Suprapubic skin (tissue), 3 donors: Measurements from ENCODE around the gene AGER.

Experiments used
- CTCF ChIP-seq, 2 donors: fragments of 200-600 bp in 1 of 2; fragments of 450-650 bp in 1 of 2; sonication (generic) in 1 of 2; IDR thresholded peaks; one replicate each; pipeline ENCODE4 v1.5.1; 2016 to 2019; ENCODE audit warnings: antibody characterized with exemption in 2 of 2, mild to moderate bottlenecking in 1 of 2, moderate library complexity in 1 of 2
- POLR2A ChIP-seq, 2 donors: fragments of 450-650 bp; IDR thresholded peaks; one replicate each; pipeline ENCODE4 v1.6.1; 2017; ENCODE audit warnings: antibody characterized with exemption in 2 of 2, mild to moderate bottlenecking in 2 of 2, moderate library complexity in 2 of 2

DNA sequence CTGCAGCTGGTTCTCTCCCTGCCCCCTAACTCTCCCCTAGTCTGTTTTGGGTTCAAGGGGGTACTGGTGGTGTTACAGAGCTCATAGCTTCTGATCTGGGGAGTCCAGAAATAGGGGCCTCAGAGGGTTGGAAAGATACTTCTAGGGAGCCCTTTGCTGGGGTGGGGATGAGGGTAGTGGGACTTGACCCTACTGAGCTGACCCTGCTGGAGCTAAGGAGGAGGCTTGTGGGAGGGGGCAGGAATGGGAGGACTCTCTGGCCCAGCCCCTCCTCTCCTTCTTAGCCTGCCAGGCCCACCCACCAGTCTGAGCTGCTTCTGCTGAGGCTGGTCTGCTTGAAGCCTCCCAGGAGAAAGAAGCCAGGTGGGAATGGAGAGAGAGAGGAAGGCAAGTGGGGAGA is 19.8 kb downstream of the AGER start, which contains the start of gene EGFL8:
- TF ChIP-seq CTCF (IDR thresholded peaks at IDR 0.05) (no peak), POLR2A (IDR thresholded peaks at IDR 0.05) (no peak)
